H1 (cell line): ENCODE data around the gene TCF7L1. TPM values are rescaled to one million over a fixed set of nuclear protein-coding genes. Genes with fewer than 3 reads are reported as not detected.

Experiments
- CTCF ChIA-PET: fragments of 300-600 bp; sonication (Branson Sonifier 250); formaldehyde crosslinking; loops from one replicate; lab custom pipeline; 2021; ENCODE audit not compliant: partially characterized antibody; lab: Charles Lee
- POLR2A ChIA-PET: fragments of 300-600 bp; sonication (Branson Sonifier 250); formaldehyde crosslinking; loops from one replicate; lab custom pipeline; 2021; ENCODE audit warnings: inconsistent platforms; ENCODE audit not compliant: partially characterized antibody; lab: Charles Lee
- DNase-seq, 2 experiments: peaks; one replicate each; pipeline versions ENCODE4 v3.0.0 to v3.0.0-alpha.2; 2010 to 2022; ENCODE audit warnings: low spot score in 2 of 2, low read depth in 1 of 2, mixed read lengths in 1 of 2
- FAIRE-seq: peaks from 2 replicates; lab custom pipeline; 2011; peaks lifted over from hg19 to GRCh38; lab: Jason Lieb, UNC
- H2AFZ ChIP-seq: 2 replicates; pipeline ENCODE4 v1.8.1; 2012; ENCODE audit warnings: low read length, inconsistent platforms
- H2AK5ac ChIP-seq: 2 replicates; pipeline ENCODE4 v1.6.1; 2013; ENCODE audit warnings: low read depth, low read length
- H2BK120ac ChIP-seq: replicated peaks from 2 replicates; pipeline ENCODE3; 2013; ENCODE audit warnings: low read depth, low read length, inconsistent platforms
- H2BK12ac ChIP-seq: 2 replicates; pipeline ENCODE4 v1.6.1; 2013; ENCODE audit warnings: low read depth, low read length
- H2BK15ac ChIP-seq: 2 replicates; pipeline ENCODE4 v1.6.1; 2013; ENCODE audit warnings: low read length
- H2BK20ac ChIP-seq: 2 replicates; pipeline ENCODE4 v1.6.1; 2013; ENCODE audit warnings: low read length
- H2BK5ac ChIP-seq: 2 replicates; pipeline ENCODE4 v1.6.1; 2013; ENCODE audit warnings: low read depth, low read length
- H3K14ac ChIP-seq: 2 replicates; pipeline ENCODE4 v1.6.1; 2013; ENCODE audit warnings: inconsistent platforms; ENCODE audit not compliant: insufficient read length
- H3K18ac ChIP-seq: 2 replicates; pipeline ENCODE4 v1.6.1; 2013; ENCODE audit warnings: low read length; ENCODE audit errors: extremely low read depth
- H3K23ac ChIP-seq: 2 replicates; pipeline ENCODE4 v1.6.1; 2013; ENCODE audit warnings: inconsistent platforms; ENCODE audit not compliant: insufficient read length
- H3K23me2 ChIP-seq: 2 replicates; pipeline ENCODE4 v1.6.1; 2013; ENCODE audit warnings: low read depth, low read length
- H3K27ac ChIP-seq: 2 replicates; pipeline ENCODE4 v1.6.1; 2011; ENCODE audit warnings: low read depth, low read length, inconsistent platforms
- H3K27me3 ChIP-seq, 4 experiments: replicated peaks in 1 of 4; 1 replicate in 1 of 4; 2 replicates in 3 of 4; pipeline versions ENCODE4 v1.6.1 to v1.8.1; 2011 to 2013; ENCODE audit warnings: low read length in 3 of 4, mild to moderate bottlenecking in 3 of 4, inconsistent platforms in 2 of 4, mixed read lengths in 2 of 4, moderate library complexity in 1 of 4; ENCODE audit not compliant: control insufficient read depth in 3 of 4, insufficient read depth in 3 of 4; ENCODE audit errors: extremely low read depth in 1 of 4
- H3K36me3 ChIP-seq, 4 experiments: 2 replicates each; pipeline versions ENCODE4 v1.6.1 to v1.8.1; 2011 to 2013; ENCODE audit warnings: mild to moderate bottlenecking in 4 of 4, low read length in 3 of 4, moderate library complexity in 2 of 4, control low read depth in 1 of 4, inconsistent platforms in 1 of 4; ENCODE audit not compliant: insufficient read depth in 4 of 4, control insufficient read depth in 2 of 4
- H3K4ac ChIP-seq: replicated peaks from 2 replicates; pipeline ENCODE3; 2013; ENCODE audit warnings: low read length, low read depth, mixed read lengths, inconsistent platforms; ENCODE audit not compliant: insufficient read length
- H3K4me1 ChIP-seq, 4 experiments: replicated peaks in 1 of 4; 1 replicate in 1 of 4; 2 replicates in 3 of 4; pipeline versions ENCODE4 v1.6.1 to v1.8.1; 2011 to 2013; ENCODE audit warnings: low read length in 3 of 4, inconsistent platforms in 2 of 4, mixed read lengths in 1 of 4; ENCODE audit not compliant: insufficient read depth in 4 of 4, control insufficient read depth in 3 of 4
- H3K4me2 ChIP-seq, 2 experiments: 2 replicates each; pipeline versions ENCODE4 v1.6.1 to v1.8.1; 2011 to 2013; ENCODE audit warnings: low read depth in 2 of 2, low read length in 2 of 2, control low read depth in 1 of 2, inconsistent platforms in 1 of 2, mild to moderate bottlenecking in 1 of 2; ENCODE audit not compliant: insufficient read depth in 1 of 2
- H3K4me3 ChIP-seq, 4 experiments: fragments of 200-600, 300-600 bp in 1 of 4; sonication (generic), shearing (Covaris generic), sonication (Bioruptor Twin) in 1 of 4; 2 replicates each; pipeline versions ENCODE4 v1.5.1 to v1.8.1; 2011 to 2016; ENCODE audit warnings: low read length in 4 of 4, low read depth in 3 of 4, control low read depth in 2 of 4, inconsistent platforms in 2 of 4, mild to moderate bottlenecking in 2 of 4, mixed read lengths in 1 of 4, moderate library complexity in 1 of 4; ENCODE audit not compliant: insufficient read depth in 2 of 4; ENCODE audit errors: extremely low read depth in 1 of 4
- H3K56ac ChIP-seq: replicated peaks from 2 replicates; pipeline ENCODE3; 2013; ENCODE audit warnings: low read depth, mild to moderate bottlenecking, mixed read lengths, low read length, inconsistent platforms; ENCODE audit not compliant: insufficient read length
- H3K79me1 ChIP-seq: 2 replicates; pipeline ENCODE4 v1.6.1; 2013; ENCODE audit warnings: low read depth, low read length, control low read depth
- H3K79me2 ChIP-seq, 2 experiments: 2 replicates each; pipeline versions ENCODE4 v1.6.1 to v1.8.1; 2012 to 2013; ENCODE audit warnings: low read length in 2 of 2, mild to moderate bottlenecking in 2 of 2, inconsistent platforms in 1 of 2; ENCODE audit not compliant: insufficient read depth in 2 of 2, control insufficient read depth in 1 of 2
- H3K9ac ChIP-seq, 4 experiments: replicated peaks in 1 of 4; 1 replicate in 1 of 4; 2 replicates in 3 of 4; pipeline versions ENCODE4 v1.6.1 to v1.8.1; 2011 to 2013; ENCODE audit warnings: low read depth in 3 of 4, low read length in 3 of 4, control low read depth in 2 of 4, mild to moderate bottlenecking in 2 of 4, moderate library complexity in 2 of 4, inconsistent platforms in 1 of 4; ENCODE audit errors: extremely low read depth in 1 of 4
- H3K9me3 ChIP-seq, 2 experiments: 2 replicates each; pipeline versions ENCODE4 v1.6.1 to v1.8.1; 2012 to 2013; ENCODE audit warnings: mild to moderate bottlenecking in 2 of 2, moderate library complexity in 2 of 2, control low read depth in 1 of 2, inconsistent platforms in 1 of 2, low read depth in 1 of 2, low read length in 1 of 2, mixed read lengths in 1 of 2; ENCODE audit not compliant: insufficient read depth in 2 of 2
- H4K20me1 ChIP-seq, 2 experiments: replicated peaks in 1 of 2; 2 replicates each; pipeline versions ENCODE3 to v1.8.1; 2011 to 2013; ENCODE audit warnings: inconsistent platforms in 2 of 2, low read length in 2 of 2, mild to moderate bottlenecking in 1 of 2; ENCODE audit not compliant: insufficient read depth in 2 of 2, control insufficient read depth in 1 of 2
- H4K5ac ChIP-seq: 2 replicates; pipeline ENCODE4 v1.6.1; 2013; ENCODE audit warnings: low read length, low read depth, mixed read lengths, inconsistent platforms; ENCODE audit not compliant: insufficient read length
- H4K8ac ChIP-seq: 2 replicates; pipeline ENCODE4 v1.8.0; 2013; ENCODE audit warnings: mild to moderate bottlenecking, moderate library complexity, low read length, inconsistent platforms; ENCODE audit not compliant: insufficient read depth; ENCODE audit errors: extremely low read depth
- H4K91ac ChIP-seq: replicated peaks from 2 replicates; pipeline ENCODE3; 2013; ENCODE audit warnings: low read length, mixed read lengths, inconsistent platforms; ENCODE audit not compliant: insufficient read length
- HDAC6 ChIP-seq: IDR thresholded peaks from one replicate; pipeline ENCODE4 v1.7.1; 2012; ENCODE audit warnings: low read depth, mild to moderate bottlenecking, inconsistent platforms, low read length, moderate library complexity
- RFX5 ChIP-seq: IDR thresholded peaks from 2 replicates; pipeline ENCODE4 v1.6.1; 2011; ENCODE audit warnings: low read depth, low read length, improper control_type of control experiment, borderline replicate concordance
- SAP30 ChIP-seq: fragments of 300-600 bp; sonication (generic); IDR thresholded peaks from 2 replicates; pipeline ENCODE4 v1.7.1; 2012; ENCODE audit warnings: low read length, moderate library complexity, mild to moderate bottlenecking, inconsistent platforms; ENCODE audit not compliant: insufficient read depth, insufficient replicate concordance
- SIN3A ChIP-seq, 2 experiments: IDR thresholded peaks in 1 of 2; conservative IDR thresholded peaks in 1 of 2; 2 replicates each; pipeline ENCODE4 v1.6.1; 2011 to 2012; ENCODE audit warnings: low read length in 2 of 2, improper control_type of control experiment in 1 of 2, low read depth in 1 of 2, mild to moderate bottlenecking in 1 of 2
- SP4 ChIP-seq: IDR thresholded peaks from 2 replicates; pipeline ENCODE4 v1.6.1; 2012; ENCODE audit warnings: low read length, inconsistent platforms
- WGBS, 2 experiments: shearing (Covaris generic) in 1 of 2; methylation state at CpG; one replicate each; pipeline versions ENCODE4 v1.1.6 to v1.1.7; 2013 to 2015; ENCODE audit warnings: low lambda C conversion rate in 2 of 2, mixed read lengths in 2 of 2, inconsistent platforms in 1 of 2, low coverage in 1 of 2, missing lambda C conversion rate in 1 of 2; ENCODE audit not compliant: insufficient replicate concordance in 2 of 2, insufficient coverage in 1 of 2, insufficient read length in 1 of 2; ENCODE audit errors: extremely low coverage in 1 of 2, missing lambda C conversion rate in 1 of 2; 5-methylcytosine and 5-hydroxymethylcytosine counted together
- polyA plus RNA-seq, 7 experiments: library from polyadenylated mRNA; depleted of rRNA in 3 of 7; stranded (reverse) in 5 of 7; unstranded in 2 of 7; fragments of >200 nt in 5 of 7; fragments of 200-250 nt in 2 of 7; gene quantifications; 1 replicate in 5 of 7; 2 replicates in 1 of 7; 4 replicates in 1 of 7; pipeline versions ENCODE4 v1.2.1 to v1.2.3, GENCODE V29; 2011 to 2013; ENCODE audit warnings: missing spikeins in 2 of 7, mixed read lengths in 2 of 7
- total RNA-seq: library from RNA; stranded (reverse); fragmentation: NEBNext Ultra II Directional; extraction: Animal tissue kit (Norgen Biotek cat#: 25700); gene quantifications from 2 replicates; pipeline ENCODE4 v1.2.1, GENCODE V29; 2021
- TF ChIP-seq, protein P1 (sequence below): IDR thresholded peaks from 2 replicates; pipeline ENCODE4 v1.6.1; 2011; ENCODE audit warnings: low read depth, mild to moderate bottlenecking, low read length; ENCODE audit not compliant: insufficient read depth

TCF7L1 gene
- total and polyA plus RNA-seq, 2 of the 8 experiments (the other 6 are each of a cell fraction or from before 2014, with no cell fraction given) = 27.5 to 108 TPM

DNA sequence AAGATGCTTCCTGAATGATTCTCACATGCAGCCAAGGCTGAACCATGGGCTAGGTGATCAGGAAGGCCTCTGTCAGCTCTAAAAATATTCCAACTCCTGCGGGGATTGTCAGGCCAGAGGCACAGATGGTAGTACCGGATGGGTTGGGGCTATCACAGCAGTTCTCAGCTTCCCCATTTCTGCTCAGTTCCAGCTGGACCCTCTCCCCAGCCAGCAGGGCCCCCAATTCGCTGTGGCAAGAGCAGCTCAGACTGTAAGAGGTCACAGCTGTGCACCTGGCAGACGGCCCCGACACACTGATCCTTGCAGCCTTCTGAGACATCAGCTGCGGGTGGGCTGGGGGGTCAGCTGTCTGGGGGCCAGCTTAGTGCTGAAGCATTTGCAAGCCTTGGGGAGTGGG lies 43.6 kb upstream of the TCF7L1 start:
- no peak overlapping the region for H2BK120ac ChIP-seq
- peaks cover 3 to 18% (median 9%) of the 10 kb centered on the region in 4 experiments for H3K4me1 ChIP-seq
- WGBS, 2 experiments = 43% methylated on average over 6 of the region's 6 CpGs; no CpG with 5 or more reads in 1 of the 2 experiments
- 0 out of 2 replicates have a peak overlapping the region, but pooled peaks have one; percentile 5 for H3K27ac ChIP-seq
- H2BK5ac ChIP-seq = peak overlapping the region; percentile 61; the same call in 1 of the 2 replicates
- H3K4me3 ChIP-seq = peak overlapping the region in 2 of 4 experiments; percentile 3 to 20; a peak in 2 of 8 replicates
- H2BK20ac ChIP-seq = no peak overlapping the region
- no peak overlapping the region for H3K14ac ChIP-seq
- no peaks in the 10 kb centered on the region for H3K27me3 ChIP-seq
- POLR2A ChIA-PET = interaction anchor here (0.8 to 2.1 kb wide), 4 partner anchors 11 to 35 kb away, joined by 3 to 7 read pairs (median 4); no protein-coding TSS in a partner anchor
- no peaks in the 10 kb centered on the region for H4K20me1 ChIP-seq
- peak overlapping the region; percentile 34 for H4K91ac ChIP-seq
- H3K4me2 ChIP-seq = peak overlapping the region; percentile 34 to 45
- peak in 1 of 2 experiments; percentile 52 for DNase-seq
- H4K8ac ChIP-seq = 0 out of 2 replicates have a peak overlapping the region, but pooled peaks have one; percentile 66
- no peak overlapping the region for H3K56ac ChIP-seq
- CTCF ChIA-PET = interaction anchor here (0.6 to 3.7 kb wide), 4 partner anchors 11 to 209 kb away, joined by 3 to 29 read pairs (median 6); no protein-coding TSS in a partner anchor
- no peak overlapping the region for H2BK15ac ChIP-seq
- H3K79me2 ChIP-seq = no peaks in the 10 kb centered on the region
- H3K36me3 ChIP-seq = no peaks in the 10 kb centered on the region
- H2BK12ac ChIP-seq = no peak overlapping the region; the same call in 1 of the 2 replicates
- no peaks in the 10 kb centered on the region for H3K9me3 ChIP-seq
- no peak overlapping the region for H2AK5ac ChIP-seq
- no peak overlapping the region for H3K23ac ChIP-seq
- TF ChIP-seq HDAC6 = no peak
- no peak for TF ChIP-seq RFX5
- no peak for TF ChIP-seq SAP30
- TF ChIP-seq, protein P1, sequence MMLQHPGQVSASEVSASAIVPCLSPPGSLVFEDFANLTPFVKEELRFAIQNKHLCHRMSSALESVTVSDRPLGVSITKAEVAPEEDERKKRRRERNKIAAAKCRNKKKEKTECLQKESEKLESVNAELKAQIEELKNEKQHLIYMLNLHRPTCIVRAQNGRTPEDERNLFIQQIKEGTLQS = no peak
- TF ChIP-seq SP4 = no peak
- TF ChIP-seq SIN3A (conservative IDR thresholded peaks at IDR 0.05 in 1 of 2, IDR thresholded peaks at IDR 0.05 in 1 of 2; ENCODE audit: low read depth in 1 of 2, low read length in 2 of 2) = no peak
- no peak overlapping the region for H3K4ac ChIP-seq
- no peaks in the 10 kb centered on the region for H3K79me1 ChIP-seq
- peak overlapping the region; percentile 60 for H3K18ac ChIP-seq
- H3K23me2 ChIP-seq = no peaks in the 10 kb centered on the region
- H4K5ac ChIP-seq = no peak overlapping the region
- no peak overlapping the region for H2AFZ ChIP-seq
- no peak for FAIRE-seq
- no peak overlapping the region; a peak in 1 of 7 replicates for H3K9ac ChIP-seq
